GM06990 (cell line): Measurements from ENCODE around the gene TRIM38.

Experiments
- DNase-seq: peaks from one replicate; pipeline ENCODE4 v3.0.0-alpha.2; 2011; ENCODE audit not compliant: insufficient read length; ENCODE audit errors: extremely low read depth
- H3K27me3 ChIP-seq: replicated peaks from 2 replicates; pipeline ENCODE4 v1.6.0; 2011; ENCODE audit warnings: low read length; ENCODE audit not compliant: control insufficient read depth, insufficient read depth
- H3K36me3 ChIP-seq: 2 replicates; pipeline ENCODE4 v1.5.1; 2011; ENCODE audit warnings: low read length; ENCODE audit not compliant: control insufficient read depth, insufficient read depth
- H3K4me3 ChIP-seq: replicated peaks from 2 replicates; pipeline ENCODE4 v1.5.1; 2011; ENCODE audit warnings: low read depth, mild to moderate bottlenecking, control low read depth, low read length
- TF ChIP-seq, protein P1 (sequence below): IDR thresholded peaks from 2 replicates; pipeline ENCODE4 v1.5.1; 2011; ENCODE audit warnings: low read length, control low read depth, mild to moderate bottlenecking, inconsistent platforms; ENCODE audit not compliant: insufficient read depth, poor library complexity, severe bottlenecking

Gene TRIM38

GRCh38 chr6:25934156-25934555 is 28.4 kb upstream of the TRIM38 start:
- TF ChIP-seq, protein P1, sequence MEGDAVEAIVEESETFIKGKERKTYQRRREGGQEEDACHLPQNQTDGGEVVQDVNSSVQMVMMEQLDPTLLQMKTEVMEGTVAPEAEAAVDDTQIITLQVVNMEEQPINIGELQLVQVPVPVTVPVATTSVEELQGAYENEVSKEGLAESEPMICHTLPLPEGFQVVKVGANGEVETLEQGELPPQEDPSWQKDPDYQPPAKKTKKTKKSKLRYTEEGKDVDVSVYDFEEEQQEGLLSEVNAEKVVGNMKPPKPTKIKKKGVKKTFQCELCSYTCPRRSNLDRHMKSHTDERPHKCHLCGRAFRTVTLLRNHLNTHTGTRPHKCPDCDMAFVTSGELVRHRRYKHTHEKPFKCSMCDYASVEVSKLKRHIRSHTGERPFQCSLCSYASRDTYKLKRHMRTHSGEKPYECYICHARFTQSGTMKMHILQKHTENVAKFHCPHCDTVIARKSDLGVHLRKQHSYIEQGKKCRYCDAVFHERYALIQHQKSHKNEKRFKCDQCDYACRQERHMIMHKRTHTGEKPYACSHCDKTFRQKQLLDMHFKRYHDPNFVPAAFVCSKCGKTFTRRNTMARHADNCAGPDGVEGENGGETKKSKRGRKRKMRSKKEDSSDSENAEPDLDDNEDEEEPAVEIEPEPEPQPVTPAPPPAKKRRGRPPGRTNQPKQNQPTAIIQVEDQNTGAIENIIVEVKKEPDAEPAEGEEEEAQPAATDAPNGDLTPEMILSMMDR, result no peak
- no peak for DNase-seq
- Histone ChIP-seq H3K4me3 (no peak overlapping the region), H3K27me3 (0 out of 2 replicates have a peak, but pooled peaks cover 1% of the 10 kb centered on the region), H3K36me3 (no peaks in the 10 kb centered on the region)

DNA sequence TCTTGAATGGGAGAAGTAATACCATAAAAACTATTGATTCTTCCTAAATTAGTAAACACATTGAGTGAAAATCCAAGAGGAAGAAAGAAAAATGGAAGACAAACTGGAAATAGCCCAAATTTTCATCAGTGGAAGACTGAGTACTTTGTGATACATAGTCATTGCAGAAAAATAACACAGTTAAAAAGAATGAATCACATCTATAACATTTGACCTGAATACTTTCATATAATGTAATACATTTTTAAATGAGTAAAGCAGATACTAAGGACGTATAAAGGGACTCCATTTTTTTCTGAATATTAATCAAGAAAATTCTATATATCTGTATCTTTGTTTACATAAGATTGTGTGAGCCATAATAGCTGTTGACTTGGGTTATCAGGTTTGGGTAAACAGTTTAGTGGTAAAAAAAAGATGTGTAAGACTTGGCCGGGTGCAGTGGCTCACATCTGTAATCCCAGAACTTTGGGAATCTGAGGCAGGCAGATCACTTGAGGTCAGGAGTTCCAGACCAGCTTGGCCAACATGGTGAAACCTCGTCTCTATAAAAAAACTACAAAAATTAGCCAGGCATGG is 27.8 kb upstream of the TRIM38 start:
- TF ChIP-seq, protein P1, result no peak
- Histone ChIP-seq H3K27me3 (0 out of 2 replicates have a peak, but pooled peaks cover 1% of the 10 kb centered on the region), H3K36me3 (no peaks in the 10 kb centered on the region), H3K4me3 (no peak overlapping the region)
- DNase-seq, result no peak

GRCh38 chr6:25935953-25936352 is 26.6 kb upstream of the TRIM38 start:
- Histone ChIP-seq H3K4me3 (no peak overlapping the region), H3K36me3 (no peaks in the 10 kb centered on the region), H3K27me3 (0 out of 2 replicates have a peak, but pooled peaks cover 1% of the 10 kb centered on the region)
- TF ChIP-seq, protein P1, result no peak
- DNase-seq, result no peak

- Histone ChIP-seq H3K36me3 (no peaks in the 10 kb centered on the region), H3K27me3 (0 out of 2 replicates have a peak, but pooled peaks cover 1% of the 10 kb centered on the region), H3K4me3 (no peak overlapping the region)
- DNase-seq, result no peak
- TF ChIP-seq, protein P1, result no peak
Observed at GRCh38 chr6:25939593-25939992, 23.0 kb upstream of the TRIM38 start.

- DNase-seq, result no peak
- H3K27me3 ChIP-seq, result no peaks in the 10 kb centered on the region
Observed at GRCh38 chr6:25942561-25943147, 19.9 kb upstream of the TRIM38 start.

More at GRCh38 chr6:25942561-25943147, 19.9 kb upstream of the TRIM38 start:
- no peak overlapping the region for H3K4me3 ChIP-seq
- TF ChIP-seq, protein P1, result peak; percentile 59
- H3K36me3 ChIP-seq, result no peaks in the 10 kb centered on the region
